Myocyte (in vitro differentiated cells): ENCODE measurements around the gene MEX3C. TPM values are rescaled to one million over a fixed set of nuclear protein-coding genes. Genes with fewer than 3 reads are reported as not detected.

Source experiments
- DNase-seq: peaks from one replicate; pipeline ENCODE4 v3.0.0-alpha.2; 2012; ENCODE audit warnings: low read depth
- polyA plus RNA-seq: library from polyadenylated mRNA; unstranded; fragments of >200 nt; gene quantifications from one replicate; pipeline ENCODE4 v1.2.1, GENCODE V29; 2012; ENCODE audit warnings: missing spikeins
- total RNA-seq: library from RNA; depleted of rRNA; stranded (reverse); fragments of >200 nt; gene quantifications from 2 replicates; pipeline ENCODE4 v1.2.3, GENCODE V29; 2014

MEX3C gene
- total RNA-seq, result 28.9 TPM in 2 replicates
- polyA plus RNA-seq, result 28.3 TPM

- DNase-seq, result peak; percentile 100
Observed at GRCh38 chr18:51197661-51198424, at the start of gene MEX3C. TSS of gene MEX3C (minus strand) at chr18:51197681. CDS start at chr18:51197320, 361 bp downstream.

GRCh38 chr18:51241226-51241625, 43.7 kb upstream of the MEX3C start:
- DNase-seq, result no peak

GRCh38 chr18:51236225-51236624, 38.7 kb upstream of the MEX3C start:
- DNase-seq, result peak; percentile 13

GRCh38 chr18:51235009-51235789, 37.7 kb upstream of the MEX3C start:
- no peak for DNase-seq

GRCh38 chr18:51234117-51235008, 36.9 kb upstream of the MEX3C start:
- no peak for DNase-seq

GRCh38 chr18:51229328-51229727, 31.8 kb upstream of the MEX3C start:
- DNase-seq, result no peak

- DNase-seq, result no peak
Observed at GRCh38 chr18:51227660-51228059, 30.2 kb upstream of the MEX3C start.

GRCh38 chr18:51226587-51227350, 29.3 kb upstream of the MEX3C start:
- no peak for DNase-seq

- no peak for DNase-seq
Observed at GRCh38 chr18:51226068-51226467, 28.6 kb upstream of the MEX3C start.

- no peak for DNase-seq
Observed at GRCh38 chr18:51212606-51213005, 15.1 kb upstream of the MEX3C start.

- peak; percentile 50 for DNase-seq
Observed at GRCh38 chr18:51211552-51211951, 14.1 kb upstream of the MEX3C start.

GRCh38 chr18:51196811-51197660, 445 bp downstream of the MEX3C start:
- DNase-seq, result peak; percentile 55

GRCh38 chr18:51196118-51196810, 1.2 kb downstream of the MEX3C start:
- peak; percentile 59 for DNase-seq

- peak; percentile 49 for DNase-seq
Observed at GRCh38 chr18:51195451-51196117, 1.9 kb downstream of the MEX3C start.

GRCh38 chr18:51195086-51195450, 2.4 kb downstream of the MEX3C start:
- no peak for DNase-seq

GRCh38 chr18:51194604-51195003, 2.9 kb downstream of the MEX3C start:
- no peak for DNase-seq

- DNase-seq, result peak; percentile 24
Observed at GRCh38 chr18:51193621-51194287, 3.7 kb downstream of the MEX3C start.

GRCh38 chr18:51192696-51193095, 4.8 kb downstream of the MEX3C start:
- DNase-seq, result no peak
